ENCODE results near the gene ACSL6. TPM values are rescaled to one million over a fixed set of nuclear protein-coding genes. Genes with fewer than 3 reads are reported as not detected.

The ACSL6 gene
- total RNA-seq, 6 donors from 2014 or later: 0.61 to 1.2 (median 0.74) TPM; not detected in 1

DNA sequence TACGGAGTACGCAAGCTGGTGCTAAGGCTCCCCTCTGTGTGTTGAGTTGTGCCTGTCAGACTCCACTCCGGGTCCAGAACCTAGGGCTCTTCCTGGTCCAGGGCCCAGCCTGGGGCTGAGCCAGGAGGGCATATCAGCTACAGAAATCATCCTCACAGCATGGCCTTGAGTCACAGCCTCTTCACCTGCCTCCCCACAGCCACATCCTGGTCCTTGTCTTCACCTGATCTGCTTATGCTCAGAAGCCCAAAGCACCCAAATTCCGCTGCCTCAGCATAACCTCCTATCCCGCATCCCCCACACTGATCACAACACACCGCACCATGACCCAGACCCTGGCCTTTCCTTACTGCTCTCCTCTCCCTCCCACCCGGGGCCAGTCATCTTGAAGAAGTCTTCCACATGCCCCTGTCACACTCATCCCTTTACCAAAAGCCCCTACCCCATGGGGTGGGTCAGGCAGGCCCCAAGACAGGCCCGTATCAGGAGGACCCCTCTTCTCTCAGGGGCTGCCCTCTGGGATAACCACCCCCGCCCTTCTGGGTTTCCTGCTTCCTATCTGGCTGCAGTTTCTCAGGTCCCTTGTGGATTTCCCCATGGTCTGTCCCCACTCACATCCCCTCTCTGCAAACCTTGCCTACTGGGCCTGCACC, 47.7 kb upstream of the ACSL6 start:
- H3K27me3 ChIP-seq: no peaks in the 10 kb centered on the region

DNA sequence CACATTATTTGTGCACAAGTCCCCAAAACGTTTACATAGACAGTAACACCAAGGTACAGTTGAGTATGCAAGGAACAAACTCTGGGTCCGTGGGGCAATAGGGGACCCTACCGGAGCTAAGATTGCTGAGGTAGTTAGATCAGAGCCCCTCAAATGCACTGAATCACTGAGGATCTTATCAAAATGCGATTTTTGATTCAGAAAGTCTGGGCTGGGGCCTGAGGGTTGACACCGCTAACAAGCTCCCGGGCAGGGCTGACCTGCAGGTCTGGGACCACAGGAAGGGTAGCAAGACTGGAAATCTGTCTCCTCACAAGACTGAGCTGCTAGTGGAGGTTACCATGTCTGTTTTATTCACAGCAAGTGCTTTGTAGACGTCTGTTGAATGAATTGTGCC, 47.2 kb upstream of the ACSL6 start:
- Histone ChIP-seq H3K4me3 (no peak overlapping the region), H3K4me1 (no peaks in the 10 kb centered on the region), H3K27ac (no peak overlapping the region), H3K27me3 (no peaks in the 10 kb centered on the region), H3K9me3 (no peaks in the 10 kb centered on the region), H3K36me3 (no peaks in the 10 kb centered on the region)
- ATAC-seq (ENCODE audit: low FRiP score in 2 of 2): no peak
- no peak for DNase-seq
- WGBS, 2 donors: 89 to 93% methylated on average over 7 of the region's 7 CpGs
- TF ChIP-seq EP300 (IDR thresholded peaks at IDR 0.05): no peak
- TF ChIP-seq POLR2AphosphoS5 (IDR thresholded peaks at IDR 0.05): no peak
- no peak for TF ChIP-seq POLR2A (IDR thresholded peaks at IDR 0.05)
- TF ChIP-seq, protein P1, sequence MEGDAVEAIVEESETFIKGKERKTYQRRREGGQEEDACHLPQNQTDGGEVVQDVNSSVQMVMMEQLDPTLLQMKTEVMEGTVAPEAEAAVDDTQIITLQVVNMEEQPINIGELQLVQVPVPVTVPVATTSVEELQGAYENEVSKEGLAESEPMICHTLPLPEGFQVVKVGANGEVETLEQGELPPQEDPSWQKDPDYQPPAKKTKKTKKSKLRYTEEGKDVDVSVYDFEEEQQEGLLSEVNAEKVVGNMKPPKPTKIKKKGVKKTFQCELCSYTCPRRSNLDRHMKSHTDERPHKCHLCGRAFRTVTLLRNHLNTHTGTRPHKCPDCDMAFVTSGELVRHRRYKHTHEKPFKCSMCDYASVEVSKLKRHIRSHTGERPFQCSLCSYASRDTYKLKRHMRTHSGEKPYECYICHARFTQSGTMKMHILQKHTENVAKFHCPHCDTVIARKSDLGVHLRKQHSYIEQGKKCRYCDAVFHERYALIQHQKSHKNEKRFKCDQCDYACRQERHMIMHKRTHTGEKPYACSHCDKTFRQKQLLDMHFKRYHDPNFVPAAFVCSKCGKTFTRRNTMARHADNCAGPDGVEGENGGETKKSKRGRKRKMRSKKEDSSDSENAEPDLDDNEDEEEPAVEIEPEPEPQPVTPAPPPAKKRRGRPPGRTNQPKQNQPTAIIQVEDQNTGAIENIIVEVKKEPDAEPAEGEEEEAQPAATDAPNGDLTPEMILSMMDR (IDR thresholded peaks at IDR 0.05): no peak

More for the DNA sequence above, 47.7 kb upstream of the ACSL6 start:
- whole genome bisulfite sequencing, 2 donors: 92% methylated on average over 8 to 9 of the region's 9 CpGs
- H3K4me1 ChIP-seq: no peaks in the 10 kb centered on the region
- DNase-seq (no peak), ATAC-seq (ENCODE audit: low FRiP score in 2 of 2) (no peak)
- no peaks in the 10 kb centered on the region for H3K36me3 ChIP-seq
- H3K9me3 ChIP-seq: no peaks in the 10 kb centered on the region
- H3K27ac ChIP-seq: no peak overlapping the region
- TF ChIP-seq, protein P1 (IDR thresholded peaks at IDR 0.05): no peak
- TF ChIP-seq POLR2A (IDR thresholded peaks at IDR 0.05): no peak
- H3K4me3 ChIP-seq: no peak overlapping the region

DNA sequence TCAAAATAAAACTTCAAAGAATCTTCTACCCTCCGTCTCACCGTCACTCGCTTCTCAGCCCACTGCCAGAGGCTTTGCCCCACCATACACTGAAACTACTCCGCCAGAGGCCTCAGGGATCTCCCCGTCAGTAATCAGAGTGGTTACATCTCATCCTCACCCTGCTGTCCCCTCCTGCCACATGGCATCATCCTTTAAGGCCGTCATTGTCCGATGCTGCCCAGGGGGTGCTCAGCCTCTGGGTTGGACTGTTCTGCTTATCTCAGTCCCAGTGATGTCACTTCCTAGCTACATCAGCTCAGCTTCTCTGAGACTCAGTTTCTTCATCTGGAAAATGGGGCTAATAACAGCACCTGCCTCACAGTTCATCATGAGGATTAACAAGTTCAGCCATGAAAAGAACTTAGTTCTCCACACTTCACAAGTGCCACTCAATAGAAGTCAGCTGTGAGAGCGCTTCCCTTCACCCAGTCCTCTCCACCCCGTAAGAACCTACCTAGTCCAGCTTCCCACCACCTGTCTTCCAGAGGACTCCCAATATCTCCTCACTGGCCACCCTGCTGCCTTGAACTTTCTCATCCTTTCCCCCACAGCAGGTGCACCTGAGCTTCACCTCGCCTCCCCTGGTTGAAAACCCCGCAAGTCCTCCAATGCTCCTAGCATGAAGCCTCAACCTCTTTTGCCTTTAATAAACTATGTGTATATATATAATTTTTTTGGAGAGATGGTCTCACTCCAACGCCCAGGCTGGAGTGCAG, 46.2 kb upstream of the ACSL6 start:
- Histone ChIP-seq H3K27ac (no peak overlapping the region), H3K4me1 (no peaks in the 10 kb centered on the region), H3K27me3 (no peaks in the 10 kb centered on the region), H3K9me3 (no peaks in the 10 kb centered on the region), H3K4me3 (no peak overlapping the region), H3K36me3 (no peaks in the 10 kb centered on the region)
- DNase-seq (no peak), ATAC-seq (ENCODE audit: low FRiP score in 2 of 2) (no peak)
- TF ChIP-seq, protein P1 (IDR thresholded peaks at IDR 0.05): no peak
- no peak for TF ChIP-seq EP300 (IDR thresholded peaks at IDR 0.05)
- TF ChIP-seq POLR2AphosphoS5 (IDR thresholded peaks at IDR 0.05): no peak
- no peak for TF ChIP-seq POLR2A (IDR thresholded peaks at IDR 0.05)
- 87 to 92% methylated on average over 12 of the region's 12 CpGs for WGBS, 2 donors

DNA sequence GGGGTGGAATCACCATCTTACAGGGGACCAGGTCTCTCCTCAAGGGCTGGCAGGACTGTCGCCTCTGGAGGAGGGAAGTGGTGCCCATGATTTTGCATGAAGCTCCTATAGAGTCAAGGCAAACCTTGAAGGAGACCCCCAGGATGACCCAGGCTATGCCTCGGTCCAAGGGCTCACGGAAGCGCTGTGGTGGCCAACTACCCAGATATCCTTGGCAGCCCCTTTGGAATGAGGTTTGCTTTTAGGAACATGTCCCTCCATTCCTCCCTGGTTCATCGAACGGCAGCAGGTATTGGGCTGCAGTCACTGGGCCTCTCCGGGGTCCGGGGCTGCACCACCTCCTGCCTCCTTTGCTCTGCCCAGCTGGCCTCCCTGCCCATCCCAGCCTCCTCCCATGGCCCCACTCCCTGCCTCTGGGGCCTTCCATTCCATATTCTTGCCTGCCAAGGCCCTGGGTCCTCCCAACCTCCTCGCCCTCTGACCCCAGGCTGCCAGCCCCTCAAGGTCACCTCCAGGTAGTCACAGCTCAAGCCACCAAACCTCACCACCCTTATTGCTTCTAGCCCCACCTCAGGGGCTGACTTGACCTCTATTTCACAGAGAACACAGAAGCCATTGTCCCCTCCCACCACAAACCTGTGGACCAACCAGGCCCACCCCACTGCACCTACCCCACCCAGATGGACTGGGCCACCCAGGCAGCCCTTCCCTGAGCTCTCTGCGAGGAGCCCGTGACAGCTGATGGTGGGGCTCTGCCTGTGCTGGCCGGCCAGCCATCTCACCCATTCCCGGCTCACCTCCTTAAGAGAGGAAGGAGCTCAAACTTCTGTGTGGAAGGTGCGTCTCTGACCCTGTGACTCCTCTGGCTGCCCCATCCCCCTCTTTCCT, 45.4 kb upstream of the ACSL6 start:
- ATAC-seq (ENCODE audit: low FRiP score in 2 of 2): no peak
- H3K27me3 ChIP-seq: no peaks in the 10 kb centered on the region
- TF ChIP-seq, protein P1 (IDR thresholded peaks at IDR 0.05): no peak
- TF ChIP-seq POLR2A (IDR thresholded peaks at IDR 0.05): no peak
- no peak for TF ChIP-seq EP300 (IDR thresholded peaks at IDR 0.05)
- no peak for TF ChIP-seq POLR2AphosphoS5 (IDR thresholded peaks at IDR 0.05)
- no peak for DNase-seq
- H3K27ac ChIP-seq: no peak overlapping the region
- no peak overlapping the region for H3K4me3 ChIP-seq
- H3K9me3 ChIP-seq: no peaks in the 10 kb centered on the region
- no peaks in the 10 kb centered on the region for H3K4me1 ChIP-seq
- no peaks in the 10 kb centered on the region for H3K36me3 ChIP-seq
- 91 to 93% methylated on average over 13 to 14 of the region's 14 CpGs for WGBS, 2 donors
